ENCODE results near the gene PRRT1. TPM values are rescaled to one million over a fixed set of nuclear protein-coding genes. Genes with fewer than 3 reads are reported as not detected.
A peak's percentile ranks its signal among the peaks of the same experiment; 100 is the strongest.
"Not testable (repeated sequence)": the region's sequence is repeated elsewhere in the genome, so short reads cannot be mapped to it uniquely, and the experiment has no call there.

Gene PRRT1
- total and polyA plus RNA-seq, 3 donors from 2014 or later: 4.2 to 6.2 (median 6.1) TPM

DNA sequence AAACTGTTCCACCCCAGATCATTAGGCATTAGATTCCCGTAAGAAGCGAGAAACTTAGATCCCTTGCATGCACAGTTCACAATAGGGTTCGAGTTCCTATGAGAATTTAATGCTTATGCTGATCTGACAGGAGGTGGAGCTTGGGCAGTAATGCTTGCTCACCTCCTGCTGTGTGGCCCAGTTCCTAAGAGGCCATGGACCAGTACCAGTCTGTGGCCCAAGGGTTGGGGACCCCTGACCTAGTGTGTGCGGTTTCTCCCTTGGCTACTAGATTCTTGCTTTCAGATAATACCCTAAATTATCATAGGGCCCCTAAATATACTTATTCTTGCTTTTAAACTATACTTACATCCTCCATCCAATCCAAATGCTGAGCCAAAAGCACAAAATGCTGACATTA, 42.6 kb upstream of the PRRT1 start:
- WGBS, 2 donors: 88 to 92% methylated on average over 3 to 4 of the region's 4 CpGs

DNA sequence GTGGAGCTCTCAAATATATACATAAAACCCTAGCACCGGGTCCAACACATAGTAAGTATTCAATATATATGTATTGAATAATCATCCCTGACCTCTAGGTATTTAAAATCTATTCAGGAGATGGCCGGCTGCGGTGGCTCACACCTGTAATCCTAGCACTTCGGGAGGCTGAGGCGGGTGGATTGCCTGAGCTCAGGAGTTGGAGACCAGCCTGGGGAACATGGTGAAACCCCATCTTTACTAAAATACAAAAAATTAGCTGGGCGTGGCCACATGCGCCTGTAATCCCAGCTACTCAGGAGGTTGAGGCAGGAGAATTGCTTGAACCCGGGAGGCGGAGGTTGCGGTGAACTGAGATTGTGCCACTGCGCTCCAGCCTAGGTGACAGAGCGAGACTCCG, 41.4 kb upstream of the PRRT1 start:
- H3K27me3 ChIP-seq; H3K36me3 ChIP-seq (ENCODE audit: low read depth, missing control alignments); DNase-seq; intact Hi-C loops (cut with DNase I; ENCODE audit: low total_unique reads); H3K9me3 ChIP-seq; H3K4me3 ChIP-seq: not testable (repeated sequence)
- H3K27ac ChIP-seq: peak overlapping the region in 1 of 2 donors; percentile 81
- whole genome bisulfite sequencing, 2 donors: 81 to 84% methylated on average over 13 of the region's 13 CpGs
- peaks cover 42% of the 10 kb centered on the region for H3K4me1 ChIP-seq

More for the DNA sequence above, 42.6 kb upstream of the PRRT1 start:
- Histone ChIP-seq H3K9me3 (no peaks in the 10 kb centered on the region), H3K27me3 (no peaks in the 10 kb centered on the region), H3K4me1 (peaks cover 31% of the 10 kb centered on the region), H3K27ac (peak overlapping the region; percentile 100), H3K4me3 (peak overlapping the region in 1 of 2 donors; percentile 99), H3K36me3 (ENCODE audit: low read depth, missing control alignments) (no peaks in the 10 kb centered on the region)
- no peak for DNase-seq
- intact Hi-C loops (cut with DNase I; ENCODE audit: low total_unique reads): no loop called here
- TF ChIP-seq POLR2A (IDR thresholded peaks at IDR 0.05) (no peak), CTCF (IDR thresholded peaks at IDR 0.05) (no peak)

GRCh38 chr6:32192608-32193039, 40.9 kb upstream of the PRRT1 start, which contains the start of gene GPSM3:
TSS of gene GPSM3 (minus strand) at chr6:32192643. CDS start at chr6:32192513, 130 bp downstream.
- Histone ChIP-seq H3K4me1 (peaks cover 42% of the 10 kb centered on the region), H3K4me3 (no peak within 1 kb of the TSS), H3K36me3 (ENCODE audit: low read depth, missing control alignments) (no peaks in the 10 kb centered on the region), H3K27me3 (no peaks in the 10 kb centered on the region), H3K27ac (peak within 1 kb of the TSS; percentile 81 to 99), H3K9me3 (no peaks in the 10 kb centered on the region)
- DNase-seq: no peak
- TF ChIP-seq CTCF (IDR thresholded peaks at IDR 0.05) (no peak), POLR2A (IDR thresholded peaks at IDR 0.05) (no peak)
- intact Hi-C loops (cut with DNase I; ENCODE audit: low total_unique reads): no loop called here
- 55 to 78% methylated on average over 5 of the region's 5 CpGs for WGBS, 2 donors

- intact Hi-C loops (cut with DNase I; ENCODE audit: low total_unique reads): no loop called here
- Histone ChIP-seq H3K4me3 (no peak overlapping the region), H3K36me3 (ENCODE audit: low read depth, missing control alignments) (no peaks in the 10 kb centered on the region), H3K9me3 (no peaks in the 10 kb centered on the region), H3K27me3 (no peaks in the 10 kb centered on the region), H3K4me1 (peaks cover 35% of the 10 kb centered on the region), H3K27ac (peak overlapping the region; percentile 81 to 99)
- no peak for TF ChIP-seq POLR2A (IDR thresholded peaks at IDR 0.05)
- no peak for TF ChIP-seq CTCF (IDR thresholded peaks at IDR 0.05)
- no peak for DNase-seq
- WGBS, 2 donors: 72 to 74% methylated on average over 12 to 15 of the region's 15 CpGs
Observed at GRCh38 chr6:32191696-32192607, 40.2 kb upstream of the PRRT1 start.

GRCh38 chr6:32190911-32191677, 39.4 kb upstream of the PRRT1 start:
- no peak for TF ChIP-seq POLR2A (IDR thresholded peaks at IDR 0.05)
- TF ChIP-seq CTCF (IDR thresholded peaks at IDR 0.05): no peak
- Histone ChIP-seq H3K4me3 (peak overlapping the region; percentile 73 to 93), H3K4me1 (peaks cover 34% of the 10 kb centered on the region), H3K9me3 (no peaks in the 10 kb centered on the region), H3K36me3 (ENCODE audit: low read depth, missing control alignments) (no peaks in the 10 kb centered on the region), H3K27ac (peak overlapping the region; percentile 98 to 99), H3K27me3 (no peaks in the 10 kb centered on the region)
- 77 to 81% methylated on average over 7 to 8 of the region's 8 CpGs for WGBS, 2 donors
- intact Hi-C loops (cut with DNase I; ENCODE audit: low total_unique reads): no loop called here
- DNase-seq: no peak
